Measurements from ENCODE around the gene ZNRF4.
"Not testable (repeated sequence)": the region's sequence is repeated elsewhere in the genome, so short reads cannot be mapped to it uniquely, and the experiment has no call there.

The ZNRF4 gene

DNA sequence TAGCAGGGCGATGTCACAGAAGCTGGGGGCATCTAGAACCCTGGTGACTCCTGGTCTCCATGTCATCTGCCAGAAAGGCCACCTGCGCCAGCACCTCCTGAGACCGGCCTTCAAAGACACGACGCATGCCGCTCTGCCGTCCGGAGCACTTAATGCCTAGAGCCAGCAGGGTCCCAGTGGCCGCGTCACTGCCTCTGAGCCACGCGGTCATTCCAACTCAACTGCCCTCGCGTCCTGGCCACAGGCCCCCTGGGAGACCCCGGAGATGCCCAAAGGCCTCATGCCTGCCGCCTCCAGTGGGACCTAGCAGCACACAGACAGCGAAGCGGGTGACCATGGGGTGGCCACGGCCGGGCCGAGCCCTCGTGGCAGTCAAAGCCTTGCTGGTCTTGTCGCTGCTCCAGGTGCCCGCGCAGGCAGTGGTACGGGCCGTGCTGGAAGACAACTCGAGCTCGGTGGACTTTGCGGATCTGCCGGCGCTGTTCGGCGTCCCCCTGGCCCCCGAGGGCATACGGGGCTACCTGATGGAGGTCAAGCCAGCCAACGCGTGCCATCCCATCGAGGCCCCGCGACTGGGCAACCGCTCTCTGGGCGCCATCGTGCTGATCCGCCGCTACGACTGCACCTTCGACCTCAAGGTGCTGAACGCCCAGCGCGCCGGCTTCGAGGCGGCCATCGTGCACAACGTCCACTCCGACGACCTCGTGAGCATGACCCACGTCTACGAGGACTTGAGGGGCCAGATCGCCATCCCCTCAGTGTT is at the start of gene ZNRF4:
Gene ZNRF4, plus strand, starts transcription at position 51 of the 763 bp plus-strand sequence. Its CDS starts 75 bp downstream, at position 126.
- DNase-seq: no peak

DNA sequence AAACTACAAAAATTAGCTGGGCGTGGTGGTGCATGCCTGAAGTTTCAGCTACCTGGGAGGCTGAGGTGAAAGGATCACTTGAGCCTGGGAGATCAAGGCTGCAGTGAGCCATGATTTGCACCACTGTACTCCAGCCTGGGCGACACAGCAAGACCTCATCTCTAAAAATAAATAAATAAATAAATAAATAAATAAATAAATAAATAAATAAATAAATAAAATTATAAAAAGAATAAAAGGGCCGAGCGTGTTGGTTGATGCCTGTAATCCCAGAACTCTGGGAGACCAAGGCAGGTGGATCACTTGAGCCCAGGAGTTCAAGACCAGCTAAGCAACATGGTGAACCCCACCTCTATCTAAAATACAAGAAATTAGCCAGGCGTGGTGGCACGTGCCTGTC is 49.0 kb upstream of the ZNRF4 start:
- not testable (repeated sequence) for DNase-seq

- DNase-seq: no peak
Observed at GRCh38 chr19:5406816-5407215, 48.4 kb upstream of the ZNRF4 start.

DNA sequence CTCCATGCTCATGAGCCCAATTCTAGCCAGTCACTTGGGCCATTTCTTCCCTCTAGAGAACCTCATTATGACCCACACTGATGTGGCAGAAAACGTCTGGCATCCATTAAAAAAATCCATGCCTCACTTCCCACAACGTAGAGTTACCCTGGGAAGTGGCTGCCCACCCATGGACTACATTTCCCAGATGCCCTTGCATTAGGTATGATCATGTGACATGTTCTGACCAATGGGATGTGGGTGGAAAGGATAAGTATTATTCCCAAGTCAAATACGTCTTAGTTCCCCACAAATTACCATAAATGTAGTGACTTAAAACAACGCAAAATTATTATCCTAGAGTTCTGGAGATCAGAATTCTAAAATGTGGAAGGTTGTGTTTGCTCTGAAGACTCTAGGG is 47.9 kb upstream of the ZNRF4 start:
- DNase-seq: no peak

DNA sequence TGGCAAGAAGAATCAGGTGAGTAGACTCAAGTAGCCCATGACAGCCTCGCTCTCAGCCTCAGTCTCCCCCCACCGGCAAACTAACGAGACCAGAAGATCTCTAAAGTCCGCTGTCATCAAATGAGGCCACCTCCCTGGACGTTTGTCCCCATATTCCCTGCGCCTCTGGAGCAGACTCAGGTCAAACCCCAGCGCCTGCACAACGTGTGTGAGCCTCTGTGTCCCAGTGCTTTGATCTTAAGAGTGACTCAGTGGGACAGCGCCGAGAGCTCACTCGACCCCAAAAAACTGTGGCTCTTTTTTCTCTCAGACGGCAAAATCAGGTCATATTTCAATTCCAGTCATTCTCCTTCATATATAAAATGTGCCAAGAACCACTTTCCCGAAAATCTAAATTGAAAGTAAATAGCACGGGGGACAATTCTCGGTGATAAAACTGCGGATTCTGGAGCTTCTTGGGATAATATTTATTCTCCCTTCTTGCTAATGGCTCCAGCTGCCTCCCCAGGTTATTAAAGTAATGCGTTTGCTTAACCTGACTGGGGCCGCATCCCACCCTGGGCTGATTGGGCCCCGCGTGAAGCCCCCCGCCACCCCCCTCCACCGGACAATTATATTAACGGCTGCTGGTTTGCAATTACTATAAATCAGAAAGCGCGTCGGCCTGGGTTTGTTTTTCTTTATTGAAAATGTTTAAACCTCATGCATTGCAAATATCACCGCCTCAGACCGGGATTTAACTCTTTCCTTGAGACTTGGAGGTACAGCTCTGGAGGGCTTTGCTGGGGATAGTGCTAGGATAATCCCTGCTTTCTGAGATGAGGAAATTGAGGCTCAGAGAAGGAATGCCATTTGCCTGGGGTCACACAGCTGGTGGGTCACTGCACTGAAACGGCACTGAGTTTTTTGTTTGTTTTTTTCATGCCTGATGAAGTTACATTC is 37.5 kb upstream of the ZNRF4 start:
- DNase-seq: no peak

- no peak for DNase-seq
Observed at GRCh38 chr19:5418677-5419076, 36.5 kb upstream of the ZNRF4 start.

DNA sequence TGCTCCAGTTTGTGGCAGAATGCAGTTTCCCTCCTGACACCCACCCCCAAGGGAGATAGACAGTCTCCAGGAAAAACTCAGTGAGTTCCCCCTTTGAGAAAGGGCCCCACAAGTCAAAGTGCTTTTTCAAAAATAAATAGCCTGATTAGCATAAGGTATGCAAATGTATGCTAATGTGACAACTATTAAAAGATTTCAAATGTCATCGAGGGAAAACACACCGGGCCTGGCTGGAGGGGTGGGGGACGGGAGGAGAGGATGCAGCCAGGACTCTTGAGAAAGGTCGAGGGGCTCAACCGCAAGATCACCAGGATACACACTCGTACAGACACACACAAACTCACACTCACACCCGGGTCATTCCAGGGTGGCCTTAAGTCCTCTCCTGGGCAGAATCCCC is 34.3 kb upstream of the ZNRF4 start:
- DNase-seq: no peak

DNA sequence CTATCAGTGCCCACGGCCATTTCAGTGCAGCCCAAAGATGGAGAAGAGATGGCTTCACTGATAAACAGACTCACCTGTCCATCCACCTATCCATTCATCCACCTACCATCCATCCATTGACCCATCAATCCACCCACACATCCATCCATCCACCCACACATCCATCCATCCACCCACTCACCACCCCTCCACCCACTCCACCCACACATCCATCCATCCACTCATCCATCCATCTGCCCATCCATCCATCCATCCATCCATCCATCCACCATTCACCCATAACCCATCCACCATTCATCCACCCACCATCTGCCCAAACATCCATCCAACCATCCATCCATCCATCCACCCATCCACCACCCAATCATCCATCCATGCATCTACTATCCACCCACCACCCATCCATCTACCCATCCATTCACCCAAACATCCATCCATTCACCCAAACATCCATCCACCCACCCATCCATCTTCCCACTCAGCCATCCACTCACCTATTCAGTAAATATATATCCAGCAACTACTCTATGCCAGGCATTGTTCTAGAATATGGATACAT is 31.6 kb upstream of the ZNRF4 start:
- DNase-seq: no peak

- DNase-seq: no peak
Observed at GRCh38 chr19:5424192-5424973, 30.8 kb upstream of the ZNRF4 start.

DNA sequence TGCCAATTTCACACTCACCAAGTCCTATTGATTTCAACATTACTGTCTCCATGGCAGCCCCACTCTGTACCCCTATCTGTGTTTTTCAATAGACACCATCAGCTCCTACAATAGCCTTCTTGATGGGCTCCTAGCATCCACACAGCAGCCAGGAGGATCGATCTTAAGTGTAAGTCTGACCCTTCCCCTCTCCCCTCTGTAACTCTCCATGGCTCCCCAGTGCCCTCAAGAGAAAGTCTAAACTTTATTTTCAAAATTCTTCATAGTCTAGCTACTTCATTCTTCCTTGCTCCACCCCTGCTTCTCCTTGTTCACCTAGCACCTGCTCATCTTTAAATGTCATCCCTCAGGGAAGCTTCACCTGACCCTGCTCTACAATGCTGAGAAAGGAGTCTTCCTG is 30.0 kb upstream of the ZNRF4 start:
- DNase-seq: no peak

DNA sequence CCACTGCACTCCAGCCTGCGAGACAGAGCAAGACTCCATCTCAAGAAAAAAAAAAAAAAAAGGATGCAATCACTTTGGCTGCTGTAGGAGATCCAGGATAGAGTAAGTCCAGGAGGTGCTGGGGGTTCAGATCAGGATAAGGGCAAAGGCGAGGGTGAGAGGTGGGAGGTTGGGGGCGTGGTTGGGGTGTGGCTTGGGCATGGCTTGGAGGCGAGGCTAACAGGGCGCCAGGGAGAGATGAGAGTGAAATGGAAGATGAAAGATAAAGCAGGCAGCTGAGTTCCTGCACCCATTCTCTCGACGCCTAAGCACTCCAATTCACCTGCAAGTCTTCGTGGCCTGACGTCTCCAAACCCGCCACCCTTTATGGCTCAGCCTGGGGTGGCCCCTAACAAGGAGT is 25.0 kb upstream of the ZNRF4 start:
- DNase-seq: no peak

GRCh38 chr19:5432687-5433086 is 22.5 kb upstream of the ZNRF4 start:
- no peak for DNase-seq

DNA sequence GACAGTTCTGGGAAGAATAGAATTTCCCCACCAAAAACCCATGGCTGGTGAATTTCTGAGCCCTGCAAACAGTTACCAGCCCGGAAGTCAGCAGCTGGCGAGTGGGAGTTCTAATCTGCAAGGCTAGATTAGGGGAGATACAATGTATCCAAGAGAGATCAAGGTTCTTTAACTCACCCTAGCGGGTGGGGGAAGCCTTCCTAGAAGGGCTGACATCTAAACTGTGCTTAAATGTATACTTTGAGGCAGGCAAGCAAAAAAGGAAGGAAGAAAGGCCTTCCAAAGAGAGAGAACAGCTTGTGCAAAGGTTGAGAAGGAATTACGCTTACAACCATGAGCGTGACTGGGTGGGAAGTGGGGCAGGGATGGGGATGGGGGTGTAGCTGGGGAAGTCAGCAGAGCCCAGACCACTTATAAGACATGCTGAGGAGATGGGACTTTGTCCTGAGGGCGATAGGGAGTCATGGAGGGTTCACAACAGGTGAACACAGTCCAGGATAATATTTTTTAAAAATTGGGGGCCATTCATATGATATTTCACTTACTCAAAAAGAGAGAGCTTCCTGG is 20.8 kb upstream of the ZNRF4 start:
- no peak for DNase-seq

GRCh38 chr19:5434970-5435641 is 20.1 kb upstream of the ZNRF4 start:
- DNase-seq: no peak

DNA sequence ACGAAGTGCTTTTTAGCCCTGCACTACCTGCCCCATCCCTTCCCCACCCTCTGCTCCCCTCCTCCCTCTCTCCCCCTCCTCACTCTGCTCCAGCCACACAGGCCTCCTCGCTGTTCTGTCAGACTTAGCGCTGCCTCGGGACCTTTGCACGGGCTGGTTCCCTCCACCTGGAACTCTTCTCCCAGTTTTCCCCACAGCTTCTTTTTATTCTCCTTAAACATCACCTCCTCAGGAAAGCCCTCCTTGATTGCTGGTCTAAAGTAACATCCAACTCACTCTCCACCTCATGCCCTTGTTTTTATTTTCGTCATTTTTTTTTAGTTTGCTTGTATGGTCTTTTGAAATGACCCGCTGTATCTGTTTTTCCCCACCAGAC is 19.6 kb upstream of the ZNRF4 start:
- no peak for DNase-seq

GRCh38 chr19:5436106-5436947 is 18.9 kb upstream of the ZNRF4 start:
- no peak for DNase-seq

DNA sequence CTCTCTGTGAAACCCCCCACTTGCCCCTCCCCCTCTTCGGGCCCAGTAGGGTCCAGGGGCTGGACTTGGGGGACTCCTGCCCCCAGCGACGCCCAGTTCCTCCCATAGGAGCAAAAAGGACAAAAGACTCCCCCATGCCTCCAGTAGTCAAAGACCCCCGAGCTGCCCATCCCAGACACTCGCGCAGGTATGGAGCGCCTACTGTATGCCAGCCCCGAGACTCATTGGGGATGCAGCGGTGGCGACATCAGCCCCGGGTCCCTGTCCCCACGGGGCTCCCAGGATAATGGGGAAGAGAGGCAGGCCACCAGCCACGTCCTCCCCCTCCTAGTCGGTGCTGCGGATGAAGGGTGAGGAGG is 18.3 kb upstream of the ZNRF4 start:
- DNase-seq: no peak

- DNase-seq: not testable (repeated sequence)
Observed at GRCh38 chr19:5438756-5439155, 16.5 kb upstream of the ZNRF4 start.

DNA sequence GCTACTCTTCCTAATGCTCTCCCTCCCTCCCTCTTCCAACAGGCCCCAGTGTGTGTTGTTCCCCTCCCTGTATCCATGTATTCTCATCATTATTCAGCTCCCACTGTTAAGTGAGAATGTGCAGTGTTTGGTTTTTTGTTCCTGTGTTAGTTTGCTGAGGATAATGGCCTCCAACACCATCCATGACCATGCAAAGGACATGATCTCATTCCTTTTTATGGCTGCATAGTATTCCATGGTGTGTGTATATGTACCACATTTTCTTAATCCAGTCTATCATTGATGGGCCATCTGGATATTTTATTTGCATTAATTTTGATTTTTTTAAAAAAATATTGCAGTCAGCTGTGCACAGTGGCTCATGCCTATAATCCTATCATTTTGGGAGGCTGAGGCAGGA is 15.8 kb upstream of the ZNRF4 start:
- DNase-seq: no peak

GRCh38 chr19:5440299-5440698 is 14.9 kb upstream of the ZNRF4 start:
- no peak for DNase-seq

GRCh38 chr19:5443723-5444122 is 11.5 kb upstream of the ZNRF4 start:
- DNase-seq: no peak
